ENCODE data around the gene PIGT. TPM values are rescaled to one million over a fixed set of nuclear protein-coding genes. Genes with fewer than 3 reads are reported as not detected.
A peak's percentile ranks its signal among the peaks of the same experiment; 100 is the strongest.

The PIGT gene
- total RNA-seq, 1 experiment from 2014 or later, result 73.9 TPM

GRCh38 chr20:45469336-45470261 lies 53.7 kb downstream of the PIGT start, which contains the start of gene WFDC2:
WFDC2 (plus strand) TSS chr20:45469753; CDS start chr20:45469782, 29 bp downstream.
- no peak within 1 kb of the TSS for H3K27ac ChIP-seq (ENCODE audit: insufficient read length, low read depth, low read length)

More at GRCh38 chr20:45469336-45470261, 53.7 kb downstream of the PIGT start, which contains the start of gene WFDC2:
- Histone ChIP-seq H2BK15ac (ENCODE audit: low read depth, low read length) (no peak within 1 kb of the TSS), H3K56ac (ENCODE audit: insufficient read length, low read depth, low read length) (no peak within 1 kb of the TSS), H4K20me1 (ENCODE audit: control insufficient read depth, insufficient read depth, insufficient read length) (no peaks in the 10 kb centered on the region), H2BK20ac (ENCODE audit: low read depth, low read length, poor library complexity, severe bottlenecking) (no peak within 1 kb of the TSS), H2BK12ac (ENCODE audit: insufficient read length, low read depth, low read length) (no peak within 1 kb of the TSS), H2BK120ac (ENCODE audit: low read depth, low read length, poor library complexity, severe bottlenecking) (no peak within 1 kb of the TSS), H2AK5ac (ENCODE audit: insufficient read length, low read length) (no peak within 1 kb of the TSS), H3K18ac (ENCODE audit: insufficient read length, low read depth, low read length) (no peak within 1 kb of the TSS), H4K5ac (ENCODE audit: insufficient read length, low read depth, low read length) (no peak within 1 kb of the TSS), H3K9me3 (ENCODE audit: control insufficient read depth, low read depth, low read length) (no peaks in the 10 kb centered on the region), H4K8ac (replicated peaks; ENCODE audit: insufficient read length, low read depth, low read length) (no peak within 1 kb of the TSS), H3K4me2 (ENCODE audit: insufficient read depth, insufficient read length, low read length) (peak within 1 kb of the TSS; percentile 58), H3K23me2 (ENCODE audit: insufficient read length, low read depth, low read length, poor library complexity, severe bottlenecking) (peaks cover 22% of the 10 kb centered on the region), H3K4me1 (ENCODE audit: insufficient read depth, low read length) (no peaks in the 10 kb centered on the region), H3K79me2 (ENCODE audit: insufficient read depth, low read length) (no peaks in the 10 kb centered on the region), H3K4ac (ENCODE audit: low read depth, low read length) (no peak within 1 kb of the TSS), H4K91ac (ENCODE audit: insufficient read length, low read depth, low read length) (no peak within 1 kb of the TSS), H2BK5ac (ENCODE audit: insufficient read length, low read length) (no peak within 1 kb of the TSS), H3K9ac (ENCODE audit: extremely low read depth, insufficient read length, low read length) (peak within 1 kb of the TSS; percentile 32), H2AFZ (ENCODE audit: low read length) (no peak within 1 kb of the TSS), H3K23ac (ENCODE audit: insufficient read length, low read depth, low read length) (no peak within 1 kb of the TSS), H3K79me1 (ENCODE audit: insufficient read depth, low read depth, low read length, poor library complexity, severe bottlenecking) (no peaks in the 10 kb centered on the region), H3K27me3 (ENCODE audit: insufficient read depth, low read length) (no peaks in the 10 kb centered on the region), H3T11ph (ENCODE audit: low read length) (no peak within 1 kb of the TSS), H3K14ac (ENCODE audit: insufficient read depth, low read length) (peak within 1 kb of the TSS; percentile 42; the same call in 1 of the 2 replicates)
- Mint-ChIP-seq H3K27me3 (ENCODE audit: low read depth) (peaks cover 23% of the 10 kb centered on the region), H3K4me3 (peak within 1 kb of the TSS; percentile 77 to 82), H3K36me3 (ENCODE audit: insufficient read depth in 1 of 3, low read depth in 3 of 3) (peaks cover 5 to 17% (median 6%) of the 10 kb centered on the region in 3 experiments), H3K9me3 (peaks cover 0 to 2% of the 10 kb centered on the region in 2 experiments; a peak in 1 of 5 replicates), H3K27ac (no peak within 1 kb of the TSS; a peak in 1 of 7 replicates), H3K4me1 (peaks cover 26 to 33% of the 10 kb centered on the region in 2 experiments)
- no CpG with 5 or more reads among the region's 54 CpGs for WGBS (ENCODE audit: extremely low coverage, insufficient read length, low lambda C conversion rate)
- TF ChIP-seq CTCF (conservative IDR thresholded peaks at IDR 0.05), result peak; percentile 44; the same call in 2 of the 3 replicates
- DNase-seq, result peak; percentile 78

Data from H9 (cell line).